SU-DHL-6 (cell line): ENCODE measurements around the gene SYNM.

Source experiments
- CTCF ChIP-seq: fragments of 200-600 bp; sonication (generic); IDR thresholded peaks from one replicate; pipeline ENCODE4 v1.5.1; 2017; ENCODE audit warnings: antibody characterized with exemption, mild to moderate bottlenecking, low read length, moderate library complexity; ENCODE audit not compliant: insufficient read depth, poor library complexity, severe bottlenecking
- EZH2phosphoT487 ChIP-seq: fragments of 200-600 bp; sonication (generic), shearing (Covaris generic); conservative IDR thresholded peaks from 2 replicates; pipeline ENCODE4 v1.6.1; 2018; ENCODE audit warnings: mild to moderate bottlenecking, antibody characterized with exemption, low read length, moderate library complexity, mixed read lengths

GRCh38 chr15:99180964-99181306 lies 76.1 kb downstream of the SYNM start:
- TF ChIP-seq CTCF (no peak), EZH2phosphoT487 (no peak)
